GM12878 (cell line): Measurements from ENCODE around the gene CYB5D1. TPM values are rescaled to one million over a fixed set of nuclear protein-coding genes. Genes with fewer than 3 reads are reported as not detected.

Source experiments
- ATAC-seq: fragments of 200-7000 bp; cut with Tn5 transposase; 3 replicates; pipeline ENCODE4 v1.9.1; 2020; ENCODE audit warnings: mild to moderate bottlenecking, moderate library complexity
- BruUV-seq: library from RNA; stranded (reverse); fragments of 400-500 nt; replicated peaks from 2 replicates; lab custom pipeline; 2021; lab: Mats Ljungman, UMichigan
- CTCF ChIA-PET: fragments of 300-600 bp; sonication (Branson Sonifier 250); formaldehyde crosslinking; extraction: SDS; loops from one replicate; lab custom pipeline; 2021; ENCODE audit warnings: inconsistent platforms; lab: Yijun Ruan, JAX
- POLR2A ChIA-PET: fragments of 350-600 bp; formaldehyde crosslinking; extraction: SDS; loops from one replicate; lab custom pipeline; 2021; ENCODE audit warnings: inconsistent platforms; lab: Charles Lee
- RAD21 ChIA-PET: fragments of 300-600 bp; sonication (Branson Sonifier 250); formaldehyde crosslinking; loops from one replicate; lab custom pipeline; 2023; ENCODE audit warnings: antibody characterized with exemption; ENCODE audit not compliant: unreplicated experiment; lab: Charles Lee
- SMC1A ChIA-PET: fragments of 300-600 bp; sonication (Branson Sonifier 250); formaldehyde crosslinking; loops from one replicate; lab custom pipeline; 2023; ENCODE audit not compliant: unreplicated experiment, uncharacterized antibody; lab: Charles Lee
- DNase-seq: peaks from one replicate; pipeline ENCODE4 v3.0.0-alpha.2; 2011; ENCODE audit warnings: low read depth, low spot score
- FAIRE-seq: peaks from 3 replicates; lab custom pipeline; 2011; peaks lifted over from hg19 to GRCh38; lab: Jason Lieb, UNC
- H2AFZ ChIP-seq: 2 replicates; pipeline ENCODE4 v1.6.0; 2011; ENCODE audit warnings: low read depth, low read length, control low read depth; ENCODE audit not compliant: control insufficient read depth
- H3K27ac ChIP-seq: 2 replicates; pipeline ENCODE4 v1.5.1; 2011; ENCODE audit warnings: control low read depth; ENCODE audit not compliant: control insufficient read depth, insufficient read depth
- H3K27me3 ChIP-seq, 2 experiments: replicated peaks in 1 of 2; 2 replicates each; pipeline versions ENCODE4 v1.6.0 to v1.6.1; 2011; ENCODE audit warnings: low read length in 1 of 2; ENCODE audit not compliant: control insufficient read depth in 2 of 2, insufficient read depth in 2 of 2
- H3K36me3 ChIP-seq, 2 experiments: 2 replicates each; pipeline ENCODE4 v1.5.1; 2011; ENCODE audit warnings: low read length in 1 of 2; ENCODE audit not compliant: control insufficient read depth in 2 of 2, insufficient read depth in 2 of 2
- H3K4me1 ChIP-seq: 2 replicates; pipeline ENCODE4 v1.6.1; 2011; ENCODE audit warnings: mild to moderate bottlenecking, low read length, moderate library complexity, mixed read lengths; ENCODE audit not compliant: control insufficient read depth, insufficient read depth
- H3K4me2 ChIP-seq: 2 replicates; pipeline ENCODE4 v1.6.0; 2011; ENCODE audit warnings: control low read depth; ENCODE audit not compliant: control insufficient read depth, insufficient read depth
- H3K4me3 ChIP-seq: fragments of 200-600 bp; sonication (generic); 2 replicates; pipeline ENCODE4 v1.5.1; 2016
- H3K79me2 ChIP-seq: 2 replicates; pipeline ENCODE4 v1.6.0; 2011; ENCODE audit warnings: low read length; ENCODE audit not compliant: control insufficient read depth, insufficient read depth
- H3K9ac ChIP-seq: 2 replicates; pipeline ENCODE4 v1.8.0; 2011; ENCODE audit warnings: low read length, control low read depth, mixed read lengths; ENCODE audit not compliant: control insufficient read depth, insufficient read depth
- H3K9me3 ChIP-seq: replicated peaks from 3 replicates; pipeline ENCODE4 v1.5.1; 2011; ENCODE audit warnings: mild to moderate bottlenecking, low read length; ENCODE audit not compliant: control insufficient read depth, insufficient read depth
- H4K20me1 ChIP-seq: 2 replicates; pipeline ENCODE4 v1.6.0; 2011; ENCODE audit not compliant: control insufficient read depth, insufficient read depth
- CBX3 ChIP-seq: fragments of 200-600 bp; sonication (generic); IDR thresholded peaks from 2 replicates; pipeline ENCODE4 v1.6.1; 2016; ENCODE audit warnings: low read depth, borderline replicate concordance
- EP300 ChIP-seq, 2 experiments: fragments of 150-350 bp in 1 of 2; IDR thresholded peaks; 2 replicates each; pipeline ENCODE4 v1.6.1; 2011 to 2012; ENCODE audit warnings: low read depth in 2 of 2, low read length in 2 of 2, borderline replicate concordance in 1 of 2, improper control_type of control experiment in 1 of 2, inconsistent platforms in 1 of 2; ENCODE audit not compliant: control insufficient read depth in 1 of 2
- FOXM1 ChIP-seq: IDR thresholded peaks from 2 replicates; pipeline ENCODE4 v1.6.1; 2012; ENCODE audit warnings: low read depth, mild to moderate bottlenecking, inconsistent platforms, low read length, moderate library complexity
- IKZF2 ChIP-seq, 2 experiments: fragments of 450-650 bp; IDR thresholded peaks; 2 replicates each; pipeline ENCODE4 v1.6.1; 2017; ENCODE audit warnings: mild to moderate bottlenecking in 2 of 2, moderate library complexity in 2 of 2
- KAT2A ChIP-seq: conservative IDR thresholded peaks from 2 replicates; pipeline ENCODE4 v1.6.1; 2011; ENCODE audit warnings: low read depth, low read length; ENCODE audit not compliant: control insufficient read depth
- KDM1A ChIP-seq: fragments of 200-600 bp; sonication (generic); IDR thresholded peaks from 2 replicates; pipeline ENCODE4 v1.6.1; 2016; ENCODE audit warnings: borderline replicate concordance
- MXI1 ChIP-seq: fragments of 150-350 bp; IDR thresholded peaks from 2 replicates; pipeline ENCODE4 v1.6.1; 2011; ENCODE audit warnings: low read depth, mild to moderate bottlenecking, inconsistent platforms, low read length, improper control_type of control experiment
- NBN ChIP-seq: fragments of 450-650 bp; IDR thresholded peaks from 2 replicates; pipeline ENCODE4 v1.6.1; 2016
- PML ChIP-seq: IDR thresholded peaks from 2 replicates; pipeline ENCODE4 v1.6.1; 2012; ENCODE audit warnings: low read length, inconsistent platforms
- SPI1 ChIP-seq: IDR thresholded peaks from 2 replicates; pipeline ENCODE4 v1.6.1; 2011; ENCODE audit warnings: low read depth, mild to moderate bottlenecking, low read length, moderate library complexity, borderline replicate concordance; ENCODE audit not compliant: insufficient read depth
- ZNF384 ChIP-seq: IDR thresholded peaks from 2 replicates; pipeline ENCODE4 v1.6.1; 2012; ENCODE audit warnings: low read depth, mild to moderate bottlenecking, low read length, improper control_type of control experiment, borderline replicate concordance
- WGBS: methylation state at CpG from one replicate; pipeline ENCODE4 v1.1.6; 2016; ENCODE audit warnings: low lambda C conversion rate; ENCODE audit not compliant: insufficient replicate concordance, insufficient coverage; ENCODE audit errors: missing lambda C conversion rate; 5-methylcytosine and 5-hydroxymethylcytosine counted together
- in situ Hi-C: fragments of 300-500 bp; cut with MboI; formaldehyde crosslinking; loops from 9 replicates; pipeline ENCODE4 v1.14.3; 2018; ENCODE audit warnings: mixed read lengths
- intact Hi-C: fragments of 100-400 bp; cut with micrococcal nuclease; formaldehyde crosslinking; loops from one replicate; pipeline ENCODE4 v1.14.2; 2022; ENCODE audit not compliant: unreplicated experiment
- polyA plus RNA-seq, 11 experiments: library from polyadenylated mRNA; depleted of rRNA in 4 of 11; unstranded in 6 of 11; stranded (reverse) in 5 of 11; fragments of >200 nt; fragmentation: Nextera tagmentation in 4 of 11; fragmentation: Illumina TruSeq in 1 of 11; extraction: Ambion mirVana in 4 of 11; extraction: Trizol in 1 of 11; gene quantifications; 1 replicate in 1 of 11; 2 replicates in 10 of 11; pipeline versions ENCODE4 v1.2.1 to v1.2.3, GENCODE V29; 2011 to 2016; ENCODE audit warnings: inconsistent platforms in 2 of 11, missing spikeins in 2 of 11, low read depth in 1 of 11
- total RNA-seq, 4 experiments: library from RNA; depleted of rRNA in 3 of 4; stranded (reverse); fragments of >200 nt in 3 of 4; fragmentation: Illumina TruSeq in 1 of 4; extraction: Trizol in 1 of 4; gene quantifications; 2 replicates each; pipeline versions ENCODE4 v1.2.1 to v1.2.3, GENCODE V29; 2013 to 2021
- TF ChIP-seq, protein P1 (sequence below): IDR thresholded peaks from 2 replicates; pipeline ENCODE4 v1.6.1; 2011; ENCODE audit warnings: borderline replicate concordance, low read depth, mild to moderate bottlenecking, moderate library complexity, low read length; ENCODE audit not compliant: insufficient read depth, poor library complexity, severe bottlenecking
- TF ChIP-seq, protein P2 (sequence below): fragments of 450-650 bp; formaldehyde crosslinking; IDR thresholded peaks from 2 replicates; pipeline ENCODE4 v1.4.0; 2022; ENCODE audit warnings: mild to moderate bottlenecking, moderate library complexity
- TF ChIP-seq, protein P3 (sequence below): fragments of 450-650 bp; conservative IDR thresholded peaks from 2 replicates; pipeline ENCODE4 v1.6.1; 2017; ENCODE audit warnings: mild to moderate bottlenecking, moderate library complexity

Gene CYB5D1
- total and polyA plus RNA-seq, 10 of the 15 experiments (the other 5 are each of a cell fraction or from before 2014, with no cell fraction given) = 1.6 to 8.7 (median 6.4) TPM

DNA sequence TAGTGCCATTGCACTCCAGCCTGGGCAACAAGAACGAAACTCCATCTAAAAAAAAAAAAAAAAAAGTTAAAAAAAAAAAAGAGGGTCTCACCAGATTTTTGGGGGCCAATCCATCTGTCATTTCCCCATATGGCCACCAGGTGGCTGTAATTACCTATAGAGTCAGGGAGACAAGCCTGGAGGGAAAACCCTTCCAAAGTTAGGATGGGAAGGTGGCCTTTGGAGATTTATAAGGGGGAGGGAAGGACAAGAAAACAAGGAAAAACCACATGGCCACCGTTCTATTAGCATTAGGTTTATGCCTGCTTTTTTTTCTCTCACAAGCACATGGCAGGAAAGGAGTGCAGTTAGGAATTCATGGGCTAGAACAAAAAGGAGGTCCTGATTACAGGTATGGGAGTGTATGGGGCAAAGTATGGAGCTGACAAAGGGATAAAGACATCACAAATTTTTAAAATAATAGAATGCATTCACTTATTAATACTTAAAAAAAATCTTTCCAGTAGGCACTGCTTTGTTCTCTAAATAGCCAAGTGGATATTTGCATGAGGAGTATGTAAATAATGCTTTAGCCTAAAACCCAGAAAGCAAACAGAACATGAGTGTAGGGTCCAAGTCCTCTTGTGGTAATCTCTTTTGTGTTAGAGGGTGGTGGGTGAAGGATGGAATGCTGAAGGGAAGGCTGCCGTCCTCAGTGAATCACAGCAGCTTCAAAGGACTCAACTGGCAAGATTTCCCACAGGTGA, 5.1 kb downstream of the CYB5D1 start:
- DNase-seq = no peak
- Histone ChIP-seq H3K79me2 (peaks cover 8% of the 10 kb centered on the region; the same call in 1 of the 2 replicates), H3K27me3 (no peaks in the 10 kb centered on the region), H3K36me3 (peaks cover 0 to 4% of the 10 kb centered on the region in 2 experiments; a peak in 2 of 4 replicates), H3K4me1 (peaks cover 4% of the 10 kb centered on the region), H3K9ac (no peak overlapping the region), H4K20me1 (no peaks in the 10 kb centered on the region), H3K9me3 (no peaks in the 10 kb centered on the region), H3K4me2 (no peak overlapping the region), H2AFZ (no peak overlapping the region), H3K4me3 (no peak overlapping the region), H3K27ac (no peak overlapping the region)
- in situ Hi-C loops = loop anchor here (5.0 kb wide), 1 partner anchor 124 kb away; no protein-coding TSS in a partner anchor
- FAIRE-seq = no peak
- RAD21 ChIA-PET = interaction anchor here (0.6 to 7.4 kb wide), 10 partner anchors 15 to 195 kb away, joined by 3 to 65 read pairs (median 5); no protein-coding TSS in a partner anchor
- intact Hi-C loops = loop anchor here (1.0 to 5.0 kb wide), 3 partner anchors 34 to 179 kb away; no protein-coding TSS in a partner anchor
- POLR2A ChIA-PET = interaction anchor here (0.7 to 1.9 kb wide), 3 partner anchors 28 to 1203 kb away, joined by 3 to 5 read pairs (median 3); no protein-coding TSS in a partner anchor
- CTCF ChIA-PET = interaction anchor here (0.6 to 15.5 kb wide), 29 partner anchors 8 to 217 kb away, joined by 3 to 308 read pairs (median 4); partner anchors contain the start of genes CHD3, CNTROB, KDM6B and RNF227
- BruUV-seq = no TSS peak
- SMC1A ChIA-PET = interaction anchor here (0.6 to 3.6 kb wide), 20 partner anchors 9 to 197 kb away, joined by 3 to 41 read pairs (median 6); partner anchors contain the start of genes CNTROB, RNF227 and TRAPPC1
- no peak for ATAC-seq
- WGBS = 50% methylated on average over 2 of the region's 3 CpGs
- TF ChIP-seq ZNF384 = peak; percentile 68
- TF ChIP-seq, protein P1, sequence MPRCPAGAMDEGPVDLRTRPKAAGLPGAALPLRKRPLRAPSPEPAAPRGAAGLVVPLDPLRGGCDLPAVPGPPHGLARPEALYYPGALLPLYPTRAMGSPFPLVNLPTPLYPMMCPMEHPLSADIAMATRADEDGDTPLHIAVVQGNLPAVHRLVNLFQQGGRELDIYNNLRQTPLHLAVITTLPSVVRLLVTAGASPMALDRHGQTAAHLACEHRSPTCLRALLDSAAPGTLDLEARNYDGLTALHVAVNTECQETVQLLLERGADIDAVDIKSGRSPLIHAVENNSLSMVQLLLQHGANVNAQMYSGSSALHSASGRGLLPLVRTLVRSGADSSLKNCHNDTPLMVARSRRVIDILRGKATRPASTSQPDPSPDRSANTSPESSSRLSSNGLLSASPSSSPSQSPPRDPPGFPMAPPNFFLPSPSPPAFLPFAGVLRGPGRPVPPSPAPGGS = no peak
- no peak for TF ChIP-seq KDM1A
- TF ChIP-seq FOXM1 = 0 out of 2 replicates have a peak, but pooled peaks have one; percentile 21
- TF ChIP-seq, protein P2, sequence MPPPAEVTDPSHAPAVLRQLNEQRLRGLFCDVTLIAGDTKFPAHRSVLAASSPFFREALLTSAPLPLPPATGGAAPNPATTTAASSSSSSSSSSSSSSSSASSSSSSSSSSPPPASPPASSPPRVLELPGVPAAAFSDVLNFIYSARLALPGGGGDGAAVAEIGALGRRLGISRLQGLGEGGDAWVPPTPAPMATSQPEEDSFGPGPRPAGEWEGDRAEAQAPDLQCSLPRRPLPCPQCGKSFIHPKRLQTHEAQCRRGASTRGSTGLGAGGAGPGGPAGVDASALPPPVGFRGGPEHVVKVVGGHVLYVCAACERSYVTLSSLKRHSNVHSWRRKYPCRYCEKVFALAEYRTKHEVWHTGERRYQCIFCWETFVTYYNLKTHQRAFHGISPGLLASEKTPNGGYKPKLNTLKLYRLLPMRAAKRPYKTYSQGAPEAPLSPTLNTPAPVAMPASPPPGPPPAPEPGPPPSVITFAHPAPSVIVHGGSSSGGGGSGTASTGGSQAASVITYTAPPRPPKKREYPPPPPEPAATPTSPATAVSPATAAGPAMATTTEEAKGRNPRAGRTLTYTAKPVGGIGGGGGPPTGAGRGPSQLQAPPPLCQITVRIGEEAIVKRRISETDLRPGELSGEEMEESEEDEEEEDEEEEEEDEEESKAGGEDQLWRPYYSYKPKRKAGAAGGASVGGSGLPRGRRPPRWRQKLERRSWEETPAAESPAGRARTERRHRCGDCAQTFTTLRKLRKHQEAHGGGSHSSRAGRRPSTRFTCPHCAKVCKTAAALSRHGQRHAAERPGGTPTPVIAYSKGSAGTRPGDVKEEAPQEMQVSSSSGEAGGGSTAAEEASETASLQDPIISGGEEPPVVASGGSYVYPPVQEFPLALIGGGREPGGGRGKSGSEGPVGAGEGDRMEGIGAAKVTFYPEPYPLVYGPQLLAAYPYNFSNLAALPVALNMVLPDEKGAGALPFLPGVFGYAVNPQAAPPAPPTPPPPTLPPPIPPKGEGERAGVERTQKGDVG (CRISPR knock-in tag) = no peak
- TF ChIP-seq IKZF2 (IDR thresholded peaks at IDR 0.05) = no peak
- TF ChIP-seq EP300 (IDR thresholded peaks at IDR 0.05; ENCODE audit: borderline replicate concordance in 1 of 2, control insufficient read depth in 1 of 2, low read depth in 2 of 2, low read length in 2 of 2) = no peak
- peak; percentile 78 for TF ChIP-seq NBN
- TF ChIP-seq, protein P3, sequence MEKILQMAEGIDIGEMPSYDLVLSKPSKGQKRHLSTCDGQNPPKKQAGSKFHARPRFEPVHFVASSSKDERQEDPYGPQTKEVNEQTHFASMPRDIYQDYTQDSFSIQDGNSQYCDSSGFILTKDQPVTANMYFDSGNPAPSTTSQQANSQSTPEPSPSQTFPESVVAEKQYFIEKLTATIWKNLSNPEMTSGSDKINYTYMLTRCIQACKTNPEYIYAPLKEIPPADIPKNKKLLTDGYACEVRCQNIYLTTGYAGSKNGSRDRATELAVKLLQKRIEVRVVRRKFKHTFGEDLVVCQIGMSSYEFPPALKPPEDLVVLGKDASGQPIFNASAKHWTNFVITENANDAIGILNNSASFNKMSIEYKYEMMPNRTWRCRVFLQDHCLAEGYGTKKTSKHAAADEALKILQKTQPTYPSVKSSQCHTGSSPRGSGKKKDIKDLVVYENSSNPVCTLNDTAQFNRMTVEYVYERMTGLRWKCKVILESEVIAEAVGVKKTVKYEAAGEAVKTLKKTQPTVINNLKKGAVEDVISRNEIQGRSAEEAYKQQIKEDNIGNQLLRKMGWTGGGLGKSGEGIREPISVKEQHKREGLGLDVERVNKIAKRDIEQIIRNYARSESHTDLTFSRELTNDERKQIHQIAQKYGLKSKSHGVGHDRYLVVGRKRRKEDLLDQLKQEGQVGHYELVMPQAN = no peak
- TF ChIP-seq CBX3 = no peak
- no peak for TF ChIP-seq MXI1
- no peak for TF ChIP-seq PML
- TF ChIP-seq KAT2A = no peak
- TF ChIP-seq SPI1 = no peak
